Urothelium cell line (cell line): ENCODE data around the gene FGD1.
"Not testable (repeated sequence)": the region's sequence is repeated elsewhere in the genome, so short reads cannot be mapped to it uniquely, and the experiment has no call there.

Experiments
- DNase-seq: peaks from one replicate; pipeline ENCODE4 v3.0.0; 2011; ENCODE audit warnings: low spot score, mixed read lengths
- FAIRE-seq: peaks from 2 replicates; lab custom pipeline; 2011; peaks lifted over from hg19 to GRCh38; lab: Jason Lieb, UNC

FGD1 gene

DNA sequence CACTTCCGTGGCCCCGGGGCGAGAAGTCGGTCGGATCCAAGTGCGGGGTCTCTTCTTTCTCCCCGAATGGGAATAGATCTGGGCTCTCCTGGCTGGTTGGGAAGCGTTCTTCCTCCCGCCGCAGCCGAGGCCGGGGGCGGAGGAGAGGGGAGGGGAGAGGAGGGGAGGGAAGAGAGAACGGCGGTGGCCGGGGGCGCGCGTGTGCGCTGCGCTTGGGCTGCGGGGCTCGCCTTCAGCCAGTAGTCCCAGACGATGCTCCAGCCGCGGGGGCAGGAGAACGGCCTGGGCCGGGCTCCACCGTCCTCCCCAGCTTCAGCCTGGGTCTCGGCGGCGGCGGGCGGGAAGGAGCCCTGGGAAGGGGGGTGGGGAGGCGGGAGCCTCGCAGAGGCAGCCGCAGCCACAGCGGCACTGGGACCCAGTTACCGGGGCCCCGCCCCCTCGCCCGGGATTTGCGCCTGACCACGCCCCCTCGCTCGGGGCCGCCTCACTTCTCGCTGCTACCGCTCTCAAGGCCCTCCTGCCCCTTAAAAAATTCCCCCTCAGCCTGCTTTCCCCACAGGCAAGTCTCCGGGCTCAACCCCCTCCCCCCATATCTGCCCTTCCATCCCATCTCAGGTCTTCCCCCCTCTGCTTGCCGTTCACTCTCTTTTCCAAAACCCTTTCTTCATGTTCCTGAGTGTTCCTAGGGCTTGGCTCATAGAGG, at the start of gene FGD1:
FGD1 (minus strand) TSS at position 421 of the 703 bp plus-strand sequence. CDS start 802 bp downstream, outside the sequence.
- FAIRE-seq = no peak
- DNase-seq = peak; percentile 85

DNA sequence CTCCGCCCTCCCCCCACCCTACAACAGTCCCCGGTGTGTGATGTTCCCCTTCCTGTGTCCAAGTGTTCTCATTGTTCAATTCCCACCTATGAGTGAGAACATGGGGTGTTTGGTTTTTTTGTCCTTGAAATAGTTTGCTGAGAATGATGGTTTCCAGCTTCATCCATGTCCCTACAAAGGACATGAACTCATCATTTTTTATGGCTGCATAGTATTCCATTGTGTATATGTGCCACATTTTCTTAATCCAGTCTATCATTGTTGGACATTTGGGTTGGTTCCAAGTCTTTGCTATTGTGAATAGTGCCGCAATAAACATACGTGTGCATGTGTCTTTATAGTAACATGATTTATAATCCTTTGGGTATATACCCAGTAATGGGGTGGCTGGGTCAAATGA, 46.2 kb upstream of the FGD1 start:
- FAIRE-seq, DNase-seq: not testable (repeated sequence)

DNA sequence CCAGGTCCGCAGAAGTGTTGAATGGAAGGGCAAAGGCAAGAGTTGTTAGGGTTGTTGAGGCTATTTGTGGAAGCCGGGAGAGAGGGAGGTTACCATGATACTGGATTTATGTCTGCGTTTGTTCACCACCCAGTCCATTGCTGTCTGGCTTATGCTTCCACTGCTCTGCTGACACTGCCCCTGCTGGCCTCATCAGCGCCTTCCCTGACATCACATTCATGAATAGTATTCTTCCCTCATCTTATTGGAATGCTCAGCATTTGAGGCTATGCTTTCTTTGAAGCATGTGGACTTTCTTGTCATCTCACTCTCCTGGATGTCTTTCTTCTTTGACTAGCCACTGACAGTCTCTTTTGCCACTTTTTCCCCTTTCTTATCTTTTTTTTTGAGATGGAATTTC, 44.3 kb upstream of the FGD1 start:
- DNase-seq = peak; percentile 31
- FAIRE-seq = no peak

DNA sequence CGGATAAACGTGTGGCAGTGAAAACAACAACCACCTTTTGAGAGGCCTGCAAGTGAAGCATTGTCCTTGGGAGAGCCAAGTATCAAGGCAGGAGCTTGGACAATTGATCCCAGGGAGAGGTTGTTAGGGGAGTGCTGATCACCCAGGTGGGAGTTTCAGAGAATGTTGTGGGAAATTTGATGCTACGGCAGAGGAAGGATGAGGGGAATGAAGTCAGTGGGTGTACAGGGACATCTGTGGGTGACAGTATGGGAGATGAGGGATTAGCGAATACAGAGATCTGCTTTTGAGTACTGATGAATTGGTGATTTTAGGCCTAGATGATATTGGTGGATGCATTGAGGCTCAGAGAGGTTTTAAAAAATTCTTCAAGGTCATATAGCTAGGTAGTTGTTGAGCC, 38.2 kb upstream of the FGD1 start:
- FAIRE-seq = no peak
- DNase-seq = no peak

DNA sequence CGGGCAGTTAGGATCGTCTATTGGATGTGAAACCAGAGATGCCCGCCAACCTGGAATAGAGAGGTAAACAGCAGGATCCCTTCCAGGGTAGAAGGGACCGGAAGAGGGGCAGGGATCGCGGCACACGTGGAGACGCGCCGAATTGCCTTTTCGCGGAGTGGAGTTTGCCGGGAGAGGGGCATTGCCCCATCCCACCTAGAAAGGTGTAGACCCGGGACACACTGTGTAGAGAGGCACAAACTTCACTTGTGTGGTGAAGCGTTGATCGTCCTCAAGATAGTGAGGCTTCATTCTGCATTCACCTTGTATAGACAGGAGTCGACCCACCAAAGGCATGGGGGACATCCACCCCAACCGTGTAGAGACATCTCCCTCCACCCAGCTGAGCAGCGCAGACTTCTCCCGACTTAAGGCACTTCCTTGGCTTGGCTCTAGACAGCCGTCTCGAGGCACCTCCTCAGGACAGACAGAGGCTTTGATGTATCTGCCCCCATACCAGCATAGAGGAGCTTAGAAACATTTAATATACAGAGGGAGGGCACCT, 34.4 kb upstream of the FGD1 start:
- FAIRE-seq (no peak), DNase-seq (no peak)

DNA sequence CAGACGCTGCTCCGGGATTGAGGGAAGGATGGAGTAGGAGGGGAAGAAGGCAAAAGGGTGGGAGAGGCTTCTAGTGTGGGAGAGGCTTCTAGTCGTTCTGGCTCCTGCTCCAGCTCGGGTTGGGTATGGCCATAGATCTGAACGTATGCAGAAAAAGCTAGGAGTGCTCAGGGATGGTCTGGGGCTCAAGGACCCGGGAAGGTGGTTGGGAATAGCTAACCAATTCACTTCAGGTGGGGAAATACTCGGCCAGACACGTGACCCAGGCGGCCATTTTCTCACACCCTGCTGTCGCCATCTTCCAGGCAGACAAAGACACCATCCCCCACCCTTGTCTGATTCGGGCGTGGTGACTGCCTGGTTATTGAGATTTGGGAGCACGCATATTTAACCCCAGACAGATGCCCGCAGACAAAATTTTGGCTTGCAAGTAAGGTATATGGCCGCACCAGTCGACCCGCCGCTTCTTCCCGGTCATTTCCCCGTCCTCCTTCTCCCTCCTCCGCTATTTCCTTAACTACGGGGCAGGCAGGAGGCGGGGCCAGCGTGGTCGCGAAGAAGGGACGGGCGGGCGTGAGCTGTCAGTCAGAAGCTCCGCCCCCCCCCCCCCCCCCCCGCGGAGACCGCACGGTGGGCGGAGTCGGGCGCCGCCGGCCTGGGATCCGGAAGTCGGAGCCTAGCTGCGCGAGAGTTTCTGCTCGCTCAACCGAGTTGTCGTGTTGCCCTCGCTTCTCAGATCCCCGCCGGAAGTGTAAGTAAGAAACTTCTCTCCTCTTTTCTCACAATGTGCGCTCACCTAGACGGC, 33.7 kb upstream of the FGD1 start, which contains the start of gene GNL3L:
GNL3L (plus strand) TSS at position 668 of the 805 bp plus-strand sequence. CDS start 2,348 bp downstream, outside the sequence.
- peak; percentile 92 for DNase-seq
- no peak for FAIRE-seq

DNA sequence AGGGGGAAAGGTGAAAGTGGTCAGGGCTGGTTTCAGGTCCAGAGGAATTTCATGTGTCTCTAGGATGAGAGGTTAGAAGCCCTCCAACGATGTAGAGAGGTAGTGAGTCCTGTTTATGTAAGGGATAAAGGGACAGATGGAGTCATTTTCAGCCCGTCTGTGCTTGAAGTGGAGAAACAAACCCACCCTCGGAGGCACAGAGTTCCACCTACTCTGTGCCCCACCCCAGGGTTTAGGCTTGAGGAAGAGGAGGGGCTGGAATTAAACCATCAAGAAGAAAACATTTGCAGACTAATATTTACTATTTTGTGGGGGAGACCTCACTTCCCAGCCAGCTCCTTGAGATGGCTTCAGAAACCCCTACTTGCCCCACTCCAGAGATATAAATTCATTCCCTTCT, 33.1 kb upstream of the FGD1 start:
- DNase-seq (no peak), FAIRE-seq (no peak)

DNA sequence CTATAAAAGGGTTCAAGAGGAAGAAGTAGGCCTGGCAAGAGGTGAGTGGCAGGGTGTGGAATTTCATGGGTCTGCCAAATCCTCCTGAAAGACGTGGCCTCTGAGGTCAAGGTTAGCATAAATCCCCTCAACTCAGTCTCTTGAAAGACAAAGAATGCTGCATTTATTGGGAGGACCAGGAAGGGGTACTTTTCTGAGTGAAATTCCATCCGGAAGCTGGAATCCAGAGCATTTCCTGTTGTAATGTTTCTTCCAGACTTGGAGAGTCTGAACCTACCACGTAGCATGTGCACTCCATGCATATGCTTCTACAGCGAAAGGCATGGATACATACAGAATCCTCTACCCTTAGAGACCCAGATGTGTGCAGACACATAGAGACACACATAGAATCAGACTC, 13.4 kb upstream of the FGD1 start:
- FAIRE-seq = no peak
- DNase-seq = no peak

DNA sequence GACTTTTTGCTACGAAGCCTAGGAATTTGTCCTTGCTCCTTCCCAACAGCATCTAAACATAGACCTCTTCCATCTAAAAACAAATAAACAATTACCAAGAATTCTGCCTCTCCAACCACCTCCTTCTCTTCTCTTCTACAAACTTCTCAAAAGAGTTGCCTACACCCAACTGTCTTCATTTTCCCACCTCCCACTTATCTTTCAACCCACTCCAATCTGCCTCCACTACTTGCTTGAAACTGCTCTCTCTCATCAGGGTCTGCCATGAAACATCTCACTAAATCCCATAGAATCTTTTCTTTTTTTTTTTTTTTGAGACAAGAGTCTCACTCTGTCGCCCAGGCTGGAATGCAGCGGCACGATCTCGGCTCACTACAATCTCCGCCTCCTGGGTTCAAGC, 902 bp upstream of the FGD1 start:
- no peak for FAIRE-seq

DNA sequence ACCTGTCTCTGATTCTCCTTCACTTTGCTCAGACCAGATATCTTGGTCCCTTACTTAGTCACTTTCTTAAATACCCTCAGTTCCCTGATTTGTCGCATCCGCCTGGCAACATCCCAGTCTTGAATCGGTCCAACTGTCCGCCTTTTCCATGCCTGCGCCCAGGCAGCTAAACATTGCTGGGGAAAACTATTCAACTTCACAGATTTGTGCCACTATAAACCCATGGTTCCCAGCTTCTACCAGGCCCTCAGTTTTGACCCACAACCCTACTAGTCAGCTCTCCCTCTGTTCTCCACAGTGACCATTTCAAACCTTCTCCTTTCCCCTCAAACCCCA, 451 bp upstream of the FGD1 start:
- no peak for FAIRE-seq

More for the DNA sequence above, 902 bp upstream of the FGD1 start:
- DNase-seq = no peak

DNA sequence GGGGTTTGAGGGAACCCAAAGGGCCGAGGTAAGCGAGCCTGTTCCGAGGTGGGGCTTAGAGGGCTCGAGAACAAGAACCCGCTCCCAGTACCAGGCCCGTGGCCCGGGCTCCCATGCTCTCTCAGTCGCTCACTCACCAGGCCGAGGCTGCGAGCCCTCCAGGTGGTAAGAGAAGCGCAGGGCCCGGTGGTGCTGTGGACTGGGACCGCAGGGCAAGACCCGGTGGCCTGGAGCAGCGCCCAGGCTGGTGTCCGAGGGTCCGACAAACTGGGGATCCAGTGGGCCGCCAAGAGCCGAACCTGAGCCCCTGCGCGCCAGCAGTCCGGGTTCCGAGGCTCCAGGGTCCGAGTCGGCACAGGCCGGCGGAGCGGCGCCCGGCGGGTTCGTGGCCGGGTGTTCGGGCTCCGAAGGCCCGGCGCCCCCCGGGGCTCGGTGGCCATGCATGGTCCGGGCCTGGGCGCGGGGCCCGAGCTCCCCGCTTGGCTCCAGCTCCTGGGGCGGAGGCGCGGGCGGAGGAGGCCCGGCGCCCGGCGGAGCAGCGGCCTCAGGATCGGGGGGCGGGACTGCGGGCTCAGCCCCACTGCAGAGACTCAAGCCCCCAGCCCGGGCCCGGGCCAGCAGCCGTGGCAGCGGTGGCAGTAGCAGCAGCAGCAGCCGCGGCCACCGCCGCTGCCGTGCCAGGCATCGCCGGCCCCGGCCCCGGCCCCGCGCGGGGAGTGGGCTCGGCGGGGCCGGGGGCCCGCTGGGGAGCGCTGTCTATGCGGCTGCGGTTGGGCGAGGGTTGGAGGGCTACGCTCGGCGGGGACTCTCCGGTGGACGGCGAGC, 833 bp downstream of the FGD1 start:
- FAIRE-seq (no peak), DNase-seq (peak; percentile 27)

More for the DNA sequence above, 451 bp upstream of the FGD1 start:
- no peak for DNase-seq

DNA sequence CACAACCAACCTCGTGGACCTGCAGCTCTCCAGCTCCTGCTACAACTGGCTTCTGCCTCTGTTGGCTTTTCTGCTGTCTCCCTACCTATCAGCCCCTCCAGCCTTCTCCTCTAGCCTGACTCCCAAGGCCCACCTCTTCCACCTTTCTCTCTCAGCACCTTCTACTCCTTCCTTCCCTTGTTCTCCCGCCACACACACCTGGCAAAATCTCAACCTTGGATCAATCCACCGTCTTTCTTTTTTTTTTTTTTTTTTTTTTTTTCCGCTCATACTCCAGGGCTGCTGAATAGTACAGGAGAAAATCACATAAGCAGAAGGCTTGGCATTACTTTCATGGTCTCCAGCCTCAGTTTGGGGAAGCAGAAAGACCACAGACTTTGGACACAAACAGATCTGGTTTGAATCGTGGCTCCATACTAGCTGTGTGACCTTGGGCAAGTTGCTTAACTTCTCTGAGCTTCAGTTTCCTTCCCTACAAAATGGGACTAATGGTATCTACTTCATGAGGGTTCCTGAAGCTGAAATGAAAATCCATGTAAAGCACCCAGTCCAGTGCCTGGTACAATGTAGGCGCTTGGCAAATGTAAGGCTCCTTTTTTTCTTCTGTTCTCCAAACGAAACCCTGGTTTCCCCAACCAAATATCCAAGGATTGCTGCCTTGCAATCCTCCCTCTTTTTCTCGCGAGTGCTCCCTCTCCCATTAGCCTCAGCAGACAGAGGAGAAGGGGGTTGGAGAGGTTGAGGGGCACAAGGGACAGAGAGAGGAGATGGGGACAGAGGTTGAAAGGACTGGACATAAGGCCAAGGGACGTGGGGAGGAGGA, 1.7 kb downstream of the FGD1 start:
- DNase-seq = no peak
- FAIRE-seq = no peak

DNA sequence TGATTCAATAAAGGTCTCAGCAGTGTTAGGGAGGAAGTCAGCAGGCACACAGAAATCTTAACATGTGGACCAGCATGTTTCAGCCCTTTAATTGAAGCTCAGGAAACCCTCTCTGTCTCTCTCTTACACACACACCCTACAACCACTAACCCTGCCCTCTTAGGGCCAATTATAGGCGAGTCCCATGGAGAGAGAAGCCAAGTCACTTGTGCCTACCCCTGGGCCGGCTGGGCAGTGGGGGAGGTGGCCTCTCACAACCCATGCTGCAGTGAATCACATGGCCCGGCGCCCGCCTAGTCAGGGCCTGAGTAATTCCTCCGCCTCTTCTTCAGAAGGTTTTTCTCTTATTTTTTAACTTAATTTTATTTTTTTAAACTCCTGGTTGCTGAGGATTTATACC, 3.7 kb downstream of the FGD1 start:
- DNase-seq (peak; percentile 29), FAIRE-seq (no peak)

DNA sequence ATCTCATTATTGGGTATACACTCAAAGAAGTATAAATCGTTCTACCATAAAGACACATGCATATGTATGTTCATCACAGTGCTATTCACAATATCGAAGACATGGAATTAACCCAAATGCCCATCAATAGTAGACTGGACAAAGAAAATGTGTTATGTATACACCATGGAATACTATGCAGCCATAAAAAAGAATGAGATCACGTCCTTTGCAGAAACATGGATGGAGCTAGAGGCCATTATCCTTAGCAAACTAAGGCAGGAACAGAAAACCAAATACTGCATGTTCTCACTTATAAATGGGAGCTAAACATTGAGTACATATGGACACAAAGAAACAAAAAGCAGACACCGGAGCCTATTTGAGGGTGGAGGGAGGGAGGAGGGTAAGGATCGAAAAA, 6.2 kb downstream of the FGD1 start:
- not testable (repeated sequence) for DNase-seq, FAIRE-seq

DNA sequence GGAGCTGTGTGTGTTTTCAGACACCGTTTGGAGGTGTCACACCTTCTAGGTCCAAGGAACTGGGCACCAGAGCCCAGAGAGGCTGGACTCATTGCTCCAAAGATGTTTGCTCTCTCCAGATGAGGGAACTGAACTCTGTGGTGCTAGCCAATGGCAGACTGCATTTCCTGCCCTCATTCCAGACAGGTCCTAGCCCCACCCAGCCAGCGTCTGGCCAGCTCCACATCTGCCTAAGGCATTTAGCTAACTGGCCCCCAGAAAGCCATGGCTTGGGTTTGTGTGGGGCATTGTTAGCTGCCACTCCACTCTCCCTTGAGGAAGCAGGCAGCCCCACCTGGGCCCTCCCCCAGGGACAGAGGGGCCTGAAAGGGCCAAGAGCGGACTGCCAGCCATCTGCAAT, 11.4 kb downstream of the FGD1 start:
- DNase-seq (no peak), FAIRE-seq (no peak)

DNA sequence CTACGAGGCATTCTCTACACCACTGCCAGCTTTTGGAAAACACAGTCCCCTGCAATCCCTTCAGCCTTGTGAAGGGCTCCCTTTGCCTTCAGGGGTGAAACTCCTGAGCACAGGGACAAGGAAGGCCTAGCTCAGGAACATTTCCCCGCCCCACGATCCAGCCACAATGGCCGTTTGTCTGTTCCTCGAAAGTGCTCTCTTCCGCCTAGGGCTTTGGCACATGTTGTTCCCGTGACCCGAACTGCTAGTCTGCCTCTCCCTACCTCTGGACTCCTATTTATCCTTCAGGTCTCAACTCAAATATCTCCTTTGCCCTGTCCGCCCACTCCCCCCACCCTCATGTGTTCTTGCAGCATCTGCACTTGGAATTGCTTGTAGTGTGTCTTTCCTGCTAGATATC, 12.1 kb downstream of the FGD1 start:
- DNase-seq (no peak), FAIRE-seq (no peak)

DNA sequence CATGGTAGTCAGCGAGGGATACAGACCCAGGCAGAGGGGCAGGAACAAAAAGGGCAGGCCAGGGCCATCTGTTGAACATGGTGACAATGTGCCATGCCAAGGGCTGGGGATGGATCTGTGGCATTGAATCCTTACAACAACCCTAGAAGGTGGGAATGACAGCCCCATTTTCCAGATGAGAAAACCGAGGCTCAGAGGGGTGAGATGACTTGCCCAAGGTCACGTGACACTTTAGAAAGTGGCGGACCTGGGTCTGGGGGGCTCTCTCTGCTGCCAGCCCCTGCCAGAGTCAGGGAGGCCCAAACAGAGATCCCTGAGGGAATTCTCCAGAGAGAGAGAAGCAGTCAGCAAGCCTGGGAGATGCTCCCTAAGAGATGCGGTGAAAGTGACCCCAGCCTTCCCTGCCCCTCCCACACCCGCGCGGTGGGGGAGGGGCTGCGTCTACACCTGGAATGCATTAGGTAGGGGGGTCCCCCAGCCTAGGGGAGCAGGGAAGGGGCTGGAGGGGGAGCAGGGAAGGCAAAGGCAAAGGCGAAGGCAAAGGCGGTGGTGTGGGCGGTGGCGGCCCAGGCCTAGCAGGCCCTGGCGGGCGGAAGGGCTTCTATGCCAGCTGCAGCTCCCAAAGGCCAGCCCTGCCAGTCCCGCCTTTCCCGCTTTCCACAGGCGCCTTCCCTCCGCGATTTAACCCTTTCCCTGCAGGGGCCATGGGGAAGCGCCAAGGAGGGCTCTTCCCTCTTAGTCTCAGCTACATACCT, 13.0 kb downstream of the FGD1 start:
- DNase-seq = no peak
- no peak for FAIRE-seq

DNA sequence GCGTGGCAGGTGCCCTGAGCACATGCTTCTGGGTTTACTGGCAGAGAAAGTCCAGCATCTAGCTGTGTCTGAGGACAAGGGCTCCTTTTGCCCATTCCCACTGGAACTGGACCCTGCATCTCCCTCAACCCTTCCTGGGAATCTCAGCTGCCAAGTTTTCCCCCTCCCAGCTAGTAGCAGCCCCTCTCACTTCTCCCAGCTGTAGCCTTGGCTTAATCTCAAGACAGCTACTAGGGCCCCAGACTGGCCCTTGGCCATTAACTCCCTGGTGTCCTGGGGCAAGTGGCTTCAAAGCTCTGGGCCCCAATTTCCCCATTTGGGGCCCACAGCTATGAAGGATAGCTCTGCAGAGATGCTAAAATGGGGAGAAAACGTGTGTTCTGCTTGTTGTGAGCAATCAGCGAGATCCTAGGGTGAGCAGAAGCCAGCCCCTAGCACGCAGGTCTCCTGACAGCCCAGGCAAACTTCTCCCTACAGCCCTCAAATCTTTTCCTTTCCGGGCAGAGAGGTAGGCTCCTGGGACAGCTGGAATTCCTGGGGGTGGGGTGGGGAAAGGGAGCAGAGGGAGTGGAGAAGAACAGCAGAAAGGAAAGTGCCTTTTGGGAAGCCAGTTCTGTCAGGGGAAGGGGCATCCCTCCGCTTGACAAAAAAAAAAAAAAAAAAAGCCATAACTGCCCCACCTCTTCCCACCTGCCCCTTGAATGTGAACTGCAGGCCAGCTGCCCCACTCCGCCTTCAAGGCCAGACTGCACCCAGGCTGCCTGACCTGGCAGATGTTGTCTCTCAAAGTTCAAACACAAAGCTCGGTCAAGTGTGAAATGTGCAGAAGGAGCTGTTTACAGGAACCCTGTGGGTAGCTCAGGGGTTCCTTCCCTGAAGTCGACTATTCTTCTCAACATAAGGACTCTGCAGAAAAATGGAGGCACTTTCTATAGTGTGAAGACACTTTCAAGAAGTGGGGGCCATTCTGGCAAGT, 16.6 kb downstream of the FGD1 start:
- no peak for DNase-seq
- no peak for FAIRE-seq
